ENCODE measurements around the gene GRM4. TPM values are rescaled to one million over a fixed set of nuclear protein-coding genes. Genes with fewer than 3 reads are reported as not detected.

Gene GRM4
- total and polyA plus RNA-seq, 9 of the 15 experiments (the other 6 are each of a cell fraction or from before 2014, with no cell fraction given), result 0.18 TPM; not detected in 8

DNA sequence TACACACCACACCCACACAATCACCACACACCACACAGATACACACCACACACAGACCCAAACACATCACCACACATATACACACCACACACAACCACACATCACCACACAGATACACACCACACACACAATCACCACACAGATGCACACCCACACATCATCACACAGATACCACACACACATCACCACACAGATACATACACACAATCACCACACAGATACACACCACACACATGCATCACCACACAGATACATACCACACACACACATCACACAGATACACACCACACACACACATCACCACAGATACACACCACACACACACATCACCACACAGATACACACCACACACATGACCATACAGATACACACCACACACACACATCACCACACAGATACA is 73.2 kb downstream of the GRM4 start:
- Histone ChIP-seq H3K9me3 (replicated peaks; ENCODE audit: control insufficient read depth, insufficient read depth, low read depth, low read length) (peaks cover 10% of the 10 kb centered on the region), H2AFZ (ENCODE audit: low read depth, low read length) (no peak overlapping the region), H3K4me2 (ENCODE audit: insufficient read depth, low read length) (no peak overlapping the region), H3K4me3 (no peak overlapping the region), H3K27ac (ENCODE audit: extremely low read depth, low read depth, low read length) (no peak overlapping the region), H3K9me1 (ENCODE audit: control insufficient read depth, insufficient read depth, low read length) (no peaks in the 10 kb centered on the region), H3K27me3 (ENCODE audit: control insufficient read depth in 2 of 2, insufficient read depth in 2 of 2, low read length in 2 of 2) (peaks cover 7 to 60% of the 10 kb centered on the region in 2 experiments; a peak in 4 of 5 replicates), H3K79me2 (ENCODE audit: control insufficient read depth, insufficient read depth, low read length) (no peaks in the 10 kb centered on the region), H3K4me1 (replicated peaks in 1 of 2; ENCODE audit: control insufficient read depth in 2 of 2, insufficient read depth in 2 of 2, low read length in 2 of 2) (peaks cover 0 to 15% of the 10 kb centered on the region in 2 experiments; a peak in 1 of 5 replicates), H3K9ac (ENCODE audit: insufficient read depth in 1 of 2, low read depth in 2 of 2, low read length in 2 of 2) (no peak overlapping the region), H3K36me3 (ENCODE audit: control insufficient read depth, insufficient read depth, low read length) (no peaks in the 10 kb centered on the region), H4K20me1 (replicated peaks; ENCODE audit: control insufficient read depth, insufficient read depth, low read length) (peaks cover 12% of the 10 kb centered on the region)
- ChIA-PET CTCF (ENCODE audit: low intra/inter-chr PET ratio) (no interaction called here), POLR2A (no interaction called here)
- FAIRE-seq, result no peak
- no peak for ATAC-seq
- in situ Hi-C loops (cut with MboI), result no loop called here
- intact Hi-C loops (cut with micrococcal nuclease), result no loop called here
- TF ChIP-seq, protein P1, sequence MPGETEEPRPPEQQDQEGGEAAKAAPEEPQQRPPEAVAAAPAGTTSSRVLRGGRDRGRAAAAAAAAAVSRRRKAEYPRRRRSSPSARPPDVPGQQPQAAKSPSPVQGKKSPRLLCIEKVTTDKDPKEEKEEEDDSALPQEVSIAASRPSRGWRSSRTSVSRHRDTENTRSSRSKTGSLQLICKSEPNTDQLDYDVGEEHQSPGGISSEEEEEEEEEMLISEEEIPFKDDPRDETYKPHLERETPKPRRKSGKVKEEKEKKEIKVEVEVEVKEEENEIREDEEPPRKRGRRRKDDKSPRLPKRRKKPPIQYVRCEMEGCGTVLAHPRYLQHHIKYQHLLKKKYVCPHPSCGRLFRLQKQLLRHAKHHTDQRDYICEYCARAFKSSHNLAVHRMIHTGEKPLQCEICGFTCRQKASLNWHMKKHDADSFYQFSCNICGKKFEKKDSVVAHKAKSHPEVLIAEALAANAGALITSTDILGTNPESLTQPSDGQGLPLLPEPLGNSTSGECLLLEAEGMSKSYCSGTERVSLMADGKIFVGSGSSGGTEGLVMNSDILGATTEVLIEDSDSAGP (CRISPR knock-in tag; IDR thresholded peaks at IDR 0.05), result peak; percentile 53; the same call in 1 of the 2 replicates
- 0 out of 2 replicates have a peak, but pooled peaks have one; percentile 70 for TF ChIP-seq ZNF282 (CRISPR knock-in tag; IDR thresholded peaks at IDR 0.05)
- no peak for TF ChIP-seq RNF2 (IDR thresholded peaks at IDR 0.05)
- TF ChIP-seq OTX1 (CRISPR knock-in tag; IDR thresholded peaks at IDR 0.05), result 0 out of 2 replicates have a peak, but pooled peaks have one; percentile 43
- TF ChIP-seq, protein P2, sequence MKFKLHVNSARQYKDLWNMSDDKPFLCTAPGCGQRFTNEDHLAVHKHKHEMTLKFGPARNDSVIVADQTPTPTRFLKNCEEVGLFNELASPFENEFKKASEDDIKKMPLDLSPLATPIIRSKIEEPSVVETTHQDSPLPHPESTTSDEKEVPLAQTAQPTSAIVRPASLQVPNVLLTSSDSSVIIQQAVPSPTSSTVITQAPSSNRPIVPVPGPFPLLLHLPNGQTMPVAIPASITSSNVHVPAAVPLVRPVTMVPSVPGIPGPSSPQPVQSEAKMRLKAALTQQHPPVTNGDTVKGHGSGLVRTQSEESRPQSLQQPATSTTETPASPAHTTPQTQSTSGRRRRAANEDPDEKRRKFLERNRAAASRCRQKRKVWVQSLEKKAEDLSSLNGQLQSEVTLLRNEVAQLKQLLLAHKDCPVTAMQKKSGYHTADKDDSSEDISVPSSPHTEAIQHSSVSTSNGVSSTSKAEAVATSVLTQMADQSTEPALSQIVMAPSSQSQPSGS (CRISPR knock-in tag; IDR thresholded peaks at IDR 0.05), result 0 out of 2 replicates have a peak, but pooled peaks have one; percentile 50
- peak; percentile 55 for TF ChIP-seq PHF20 (IDR thresholded peaks at IDR 0.05; ENCODE audit: partially characterized antibody)
- no peak for TF ChIP-seq ETV5 (CRISPR knock-in tag; IDR thresholded peaks at IDR 0.05; ENCODE audit: low read depth)
- BruUV-seq (replicated peaks), result no TSS peak
- no peak for DNase-seq (ENCODE audit: extremely low read depth in 1 of 4, low spot score in 3 of 4)
